Right cardiac atrium (tissue), 5 donors: ENCODE data around the gene OSCAR. TPM values are rescaled to one million over a fixed set of nuclear protein-coding genes. Genes with fewer than 3 reads are reported as not detected.
A peak's percentile ranks its signal among the peaks of the same experiment; 100 is the strongest.

Experiments
- ATAC-seq, 2 donors: fragments of 200-7000 bp; cut with Tn5 transposase; one replicate each; pipeline versions ENCODE4 v1.8.0 to v1.9.1; 2020; ENCODE audit warnings: moderate library complexity in 2 of 2, mild to moderate bottlenecking in 1 of 2
- DNase-seq, 3 donors: peaks; one replicate each; pipeline ENCODE4 v3.0.0-alpha.2; 2020
- H3K27ac ChIP-seq: one replicate; pipeline ENCODE4 v1.5.1; 2013; ENCODE audit warnings: mild to moderate bottlenecking, low read length, control low read depth, moderate library complexity
- H3K27me3 ChIP-seq: one replicate; pipeline ENCODE4 v1.6.1; 2013; ENCODE audit not compliant: control insufficient read depth, insufficient read depth
- H3K4me1 ChIP-seq: one replicate; pipeline ENCODE4 v1.6.1; 2013; ENCODE audit warnings: low read length; ENCODE audit not compliant: control insufficient read depth, insufficient read depth
- H3K4me3 ChIP-seq: one replicate; pipeline ENCODE4 v1.5.1; 2013; ENCODE audit warnings: low read length, control low read depth
- H3K9me3 ChIP-seq: one replicate; pipeline ENCODE4 v1.6.1; 2013; ENCODE audit warnings: low read length; ENCODE audit not compliant: control insufficient read depth
- whole genome bisulfite sequencing: extraction: QIAGEN DNeasy Blood & Tissue Kit; methylation state at CpG from one replicate; pipeline ENCODE4 v1.1.7; 2013; 5-methylcytosine and 5-hydroxymethylcytosine counted together
- intact Hi-C, 4 donors: fragments of 100-400 bp; cut with DNase I; formaldehyde crosslinking; loops; one replicate each; pipeline versions ENCODE4 v1.11.0 to v1.14.0; 2022 to 2023
- polyA plus RNA-seq: library from polyadenylated mRNA; stranded (reverse); fragments of 200-250 nt; gene quantifications from one replicate; pipeline ENCODE4 v1.2.3, GENCODE V29; 2013
- total RNA-seq, 4 donors: library from RNA; stranded (reverse); fragmentation: NEBNext Ultra II Directional; extraction: Animal tissue kit (Norgen Biotek cat#: 25700); gene quantifications; one replicate each; pipeline ENCODE4 v1.2.1, GENCODE V29; 2021
- donor health status: healthy with polysubstance abuse.
- donor health status: DM: no; HTN: yes; CAD: no.
- donor health status: DM: no; HTN: no; CAD: no.
- donor health status: DM: no; HTN: yes; CAD: no; lungs with severe emphysema.
- donor health status: DM: yes; HTN: yes; CAD: no.

Gene OSCAR
- total and polyA plus RNA-seq, 5 donors, result 0.45 to 1.5 (median 0.96) TPM

- WGBS, result 67% methylated on average over 9 of the region's 9 CpGs
- H3K9me3 ChIP-seq, result peaks cover under 1% of the 10 kb centered on the region
- H3K4me1 ChIP-seq, result no peaks in the 10 kb centered on the region
- no peak overlapping the region for H3K27ac ChIP-seq
- H3K27me3 ChIP-seq, result no peaks in the 10 kb centered on the region
- DNase-seq (no peak), ATAC-seq (no peak)
- no peak overlapping the region for H3K4me3 ChIP-seq
- intact Hi-C loops, result no loop called here
Observed at GRCh38 chr19:54074851-54075250, 25.8 kb downstream of the OSCAR start.

- WGBS, result 82% methylated on average over 10 of the region's 10 CpGs
- ATAC-seq, result no peak
- intact Hi-C loops, result no loop called here
- Histone ChIP-seq H3K27me3 (no peaks in the 10 kb centered on the region), H3K27ac (no peak overlapping the region), H3K4me1 (no peaks in the 10 kb centered on the region), H3K4me3 (no peak overlapping the region), H3K9me3 (peaks cover 4% of the 10 kb centered on the region)
- DNase-seq, result no peak
Observed at GRCh38 chr19:54073829-54074228, 26.8 kb downstream of the OSCAR start.

GRCh38 chr19:54069470-54069869 is 31.1 kb downstream of the OSCAR start:
- Histone ChIP-seq H3K4me3 (no peak overlapping the region), H3K27me3 (no peaks in the 10 kb centered on the region), H3K27ac (no peak overlapping the region), H3K4me1 (no peaks in the 10 kb centered on the region), H3K9me3 (peaks cover 4% of the 10 kb centered on the region)
- ATAC-seq (no peak), DNase-seq (no peak)
- WGBS, result 62% methylated on average over 5 of the region's 5 CpGs
- intact Hi-C loops, result no loop called here

- H3K27me3 ChIP-seq, result no peaks in the 10 kb centered on the region
- H3K27ac ChIP-seq, result no peak within 1 kb of the TSS
- H3K4me3 ChIP-seq, result no peak within 1 kb of the TSS
- H3K4me1 ChIP-seq, result no peaks in the 10 kb centered on the region
- 65% methylated on average over 34 of the region's 34 CpGs for WGBS
- ATAC-seq, result no peak
- no peak for DNase-seq
- intact Hi-C loops, result no loop called here
- no peaks in the 10 kb centered on the region for H3K9me3 ChIP-seq
Observed at GRCh38 chr19:54063350-54064116, 37.1 kb downstream of the OSCAR start, which contains the start of gene VSTM1. VSTM1 (minus strand) TSS chr19:54063897; CDS start chr19:54063777, 120 bp downstream.

- Histone ChIP-seq H3K27me3 (no peaks in the 10 kb centered on the region), H3K27ac (no peak overlapping the region), H3K4me3 (no peak overlapping the region), H3K9me3 (no peaks in the 10 kb centered on the region), H3K4me1 (no peaks in the 10 kb centered on the region)
- DNase-seq (peak in 1 of 3 donors; percentile 54), ATAC-seq (no peak)
- intact Hi-C loops, result no loop called here
- 69% methylated on average over 9 of the region's 9 CpGs for WGBS
Observed at GRCh38 chr19:54062643-54063042, 38.0 kb downstream of the OSCAR start.

GRCh38 chr19:54047616-54048015 is 53.0 kb downstream of the OSCAR start:
- Histone ChIP-seq H3K27me3 (no peaks in the 10 kb centered on the region), H3K27ac (no peak overlapping the region), H3K4me1 (no peaks in the 10 kb centered on the region), H3K4me3 (no peak overlapping the region), H3K9me3 (no peaks in the 10 kb centered on the region)
- ATAC-seq (no peak), DNase-seq (no peak)
- WGBS, result 80% methylated on average over 4 of the region's 4 CpGs
- intact Hi-C loops, result no loop called here

- Histone ChIP-seq H3K4me3 (no peak overlapping the region), H3K9me3 (no peaks in the 10 kb centered on the region), H3K27me3 (no peaks in the 10 kb centered on the region), H3K4me1 (no peaks in the 10 kb centered on the region), H3K27ac (no peak overlapping the region)
- ATAC-seq (no peak), DNase-seq (no peak)
- intact Hi-C loops, result no loop called here
- WGBS, result 84% methylated on average over 2 of the region's 2 CpGs
Observed at GRCh38 chr19:54045771-54046170, 54.8 kb downstream of the OSCAR start.

Other genes starting within 250 kb of the OSCAR start
- gene MYADM, start 232.9 kb downstream of the OSCAR start, total RNA-seq, result 100 to 1,000 TPM in 2 of 4 donors, 10 to 100 TPM in 2; 83.0 to 303 (median 113) TPM
- 110 TPM for gene MYADM, start 232.9 kb downstream of the OSCAR start, polyA plus RNA-seq
- not detected for gene PRKCG, start 218.6 kb downstream of the OSCAR start, total RNA-seq
- 0.02 TPM for gene PRKCG, start 218.6 kb downstream of the OSCAR start, polyA plus RNA-seq
- not detected for gene CACNG7, start 191.5 kb downstream of the OSCAR start, total RNA-seq
- gene CACNG7, start 191.5 kb downstream of the OSCAR start, polyA plus RNA-seq, result 0.05 TPM
- gene CACNG8, start 137.9 kb downstream of the OSCAR start, total RNA-seq, result under 1 TPM; 0.06 to 0.31 (median 0.20) TPM
- 0.14 TPM for gene CACNG8, start 137.9 kb downstream of the OSCAR start, polyA plus RNA-seq
- gene CACNG6, start 109.2 kb downstream of the OSCAR start, total RNA-seq, result not detected
- not detected for gene CACNG6, start 109.2 kb downstream of the OSCAR start, polyA plus RNA-seq
- gene VSTM1, start 36.9 kb downstream of the OSCAR start, total RNA-seq, result not detected
- gene VSTM1, start 36.9 kb downstream of the OSCAR start, polyA plus RNA-seq, result not detected
- gene TARM1, start 19.4 kb downstream of the OSCAR start, total RNA-seq, result not detected
- not detected for gene TARM1, start 19.4 kb downstream of the OSCAR start, polyA plus RNA-seq
- 100 to 1,000 TPM; 264 to 472 (median 385) TPM for gene NDUFA3, start 2.1 kb upstream of the OSCAR start, total RNA-seq
- gene NDUFA3, start 2.1 kb upstream of the OSCAR start, polyA plus RNA-seq, result 714 TPM
- 10 to 100 TPM; 15.8 to 17.4 (median 16.8) TPM for gene TFPT, start 14.9 kb upstream of the OSCAR start, total RNA-seq
- gene TFPT, start 14.9 kb upstream of the OSCAR start, polyA plus RNA-seq, result 19.8 TPM
- gene PRPF31, start 15.0 kb upstream of the OSCAR start, total RNA-seq, result 10 to 100 TPM; 41.9 to 52.1 (median 43.7) TPM
- gene PRPF31, start 15.0 kb upstream of the OSCAR start, polyA plus RNA-seq, result 43.0 TPM
- gene CNOT3, start 37.0 kb upstream of the OSCAR start, total RNA-seq, result 10 to 100 TPM; 20.3 to 26.5 (median 23.3) TPM
- gene CNOT3, start 37.0 kb upstream of the OSCAR start, polyA plus RNA-seq, result 18.2 TPM
- 1 to 10 TPM; 5.3 to 7.6 (median 7.0) TPM for gene LENG1, start 58.9 kb upstream of the OSCAR start, total RNA-seq
- gene LENG1, start 58.9 kb upstream of the OSCAR start, polyA plus RNA-seq, result 11.0 TPM
- gene TMC4, start 72.4 kb upstream of the OSCAR start, total RNA-seq, result 1 to 10 TPM; 1.0 to 3.8 (median 2.5) TPM
- 2.3 TPM for gene TMC4, start 72.4 kb upstream of the OSCAR start, polyA plus RNA-seq
- 10 to 100 TPM; 18.9 to 23.6 (median 21.4) TPM for gene MBOAT7, start 88.8 kb upstream of the OSCAR start, total RNA-seq
- gene MBOAT7, start 88.8 kb upstream of the OSCAR start, polyA plus RNA-seq, result 16.1 TPM
- 10 to 100 TPM; 17.6 to 22.1 (median 18.3) TPM for gene TSEN34, start 90.5 kb upstream of the OSCAR start, total RNA-seq
- 20.9 TPM for gene TSEN34, start 90.5 kb upstream of the OSCAR start, polyA plus RNA-seq
- gene RPS9, start 100.1 kb upstream of the OSCAR start, total RNA-seq, result 100 to 1,000 TPM; 704 to 879 (median 833) TPM
- gene RPS9, start 100.1 kb upstream of the OSCAR start, polyA plus RNA-seq, result 1,572 TPM
- gene LILRB3, start 122.2 kb upstream of the OSCAR start, total RNA-seq, result 1 to 10 TPM; 2.5 to 5.7 (median 4.9) TPM
- gene LILRB3, start 122.2 kb upstream of the OSCAR start, polyA plus RNA-seq, result 0.95 TPM
- gene LILRA6, start 142.0 kb upstream of the OSCAR start, total RNA-seq, result 1 to 10 TPM; 1.9 to 3.9 (median 2.5) TPM
- gene LILRA6, start 142.0 kb upstream of the OSCAR start, polyA plus RNA-seq, result 1.00 TPM
- gene LILRB5, start 156.5 kb upstream of the OSCAR start, total RNA-seq, result 10 to 100 TPM; 10.1 to 18.6 (median 12.4) TPM
- gene LILRB5, start 156.5 kb upstream of the OSCAR start, polyA plus RNA-seq, result 6.0 TPM
- 1 to 10 TPM; 2.8 to 5.0 (median 4.8) TPM for gene LILRB2, start 180.3 kb upstream of the OSCAR start, total RNA-seq
- gene LILRB2, start 180.3 kb upstream of the OSCAR start, polyA plus RNA-seq, result 1.9 TPM
- 1 to 10 TPM; 1.7 to 2.7 (median 2.2) TPM for gene LILRA5, start 212.4 kb upstream of the OSCAR start, total RNA-seq
- gene LILRA5, start 212.4 kb upstream of the OSCAR start, polyA plus RNA-seq, result 0.61 TPM
- gene LILRA4, start 238.4 kb upstream of the OSCAR start, total RNA-seq, result not detected
- gene LILRA4, start 238.4 kb upstream of the OSCAR start, polyA plus RNA-seq, result not detected